ENCODE measurements around the gene HPSE2. TPM values are rescaled to one million over a fixed set of nuclear protein-coding genes. Genes with fewer than 3 reads are reported as not detected.

The HPSE2 gene
- polyA plus RNA-seq, 1 of the 3 experiments (the other 2 are of a cell fraction), result not detected

DNA sequence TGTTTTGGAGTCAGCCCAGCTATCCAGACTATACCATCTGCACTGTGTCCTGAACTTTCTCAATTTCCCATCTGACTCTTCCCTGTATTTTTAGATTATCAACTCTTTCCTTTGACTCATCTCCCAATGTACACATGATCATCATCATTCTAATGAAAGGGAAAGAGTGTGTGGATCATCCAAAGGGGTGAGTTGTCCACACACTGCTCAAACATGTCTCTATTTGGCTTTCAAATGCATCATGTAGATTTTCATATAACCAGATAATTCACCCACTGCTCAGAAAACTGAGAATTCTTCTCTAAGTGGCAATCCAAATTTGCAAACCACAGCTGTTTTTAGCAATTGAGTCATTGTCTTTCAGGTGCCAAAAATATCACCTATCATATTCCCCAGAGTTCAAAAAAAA is 598.7 kb downstream of the HPSE2 start:
- TF ChIP-seq IRF3 (IDR thresholded peaks at IDR 0.05; ENCODE audit: low read depth, low read length) (no peak), EZH2phosphoT487 (IDR thresholded peaks at IDR 0.05; ENCODE audit: borderline replicate concordance, low read depth) (no peak), EP300 (IDR thresholded peaks at IDR 0.05; ENCODE audit: borderline replicate concordance in 1 of 2, low read depth in 1 of 2, low read length in 1 of 2) (no peak), USF1 (IDR thresholded peaks at IDR 0.05; ENCODE audit: borderline replicate concordance, low read depth) (no peak), CHD2 (IDR thresholded peaks at IDR 0.05; ENCODE audit: low read length, partially characterized antibody) (no peak), ZBTB33 (IDR thresholded peaks at IDR 0.05; ENCODE audit: borderline replicate concordance, low read depth) (no peak), JUND (IDR thresholded peaks at IDR 0.05) (no peak), MEF2A (IDR thresholded peaks at IDR 0.05; ENCODE audit: borderline replicate concordance, low read depth) (no peak), YY1 (IDR thresholded peaks at IDR 0.05; ENCODE audit: low read depth) (no peak), NRF1 (IDR thresholded peaks at IDR 0.05; ENCODE audit: low read depth, low read length) (no peak)
- TF ChIP-seq, protein P1, sequence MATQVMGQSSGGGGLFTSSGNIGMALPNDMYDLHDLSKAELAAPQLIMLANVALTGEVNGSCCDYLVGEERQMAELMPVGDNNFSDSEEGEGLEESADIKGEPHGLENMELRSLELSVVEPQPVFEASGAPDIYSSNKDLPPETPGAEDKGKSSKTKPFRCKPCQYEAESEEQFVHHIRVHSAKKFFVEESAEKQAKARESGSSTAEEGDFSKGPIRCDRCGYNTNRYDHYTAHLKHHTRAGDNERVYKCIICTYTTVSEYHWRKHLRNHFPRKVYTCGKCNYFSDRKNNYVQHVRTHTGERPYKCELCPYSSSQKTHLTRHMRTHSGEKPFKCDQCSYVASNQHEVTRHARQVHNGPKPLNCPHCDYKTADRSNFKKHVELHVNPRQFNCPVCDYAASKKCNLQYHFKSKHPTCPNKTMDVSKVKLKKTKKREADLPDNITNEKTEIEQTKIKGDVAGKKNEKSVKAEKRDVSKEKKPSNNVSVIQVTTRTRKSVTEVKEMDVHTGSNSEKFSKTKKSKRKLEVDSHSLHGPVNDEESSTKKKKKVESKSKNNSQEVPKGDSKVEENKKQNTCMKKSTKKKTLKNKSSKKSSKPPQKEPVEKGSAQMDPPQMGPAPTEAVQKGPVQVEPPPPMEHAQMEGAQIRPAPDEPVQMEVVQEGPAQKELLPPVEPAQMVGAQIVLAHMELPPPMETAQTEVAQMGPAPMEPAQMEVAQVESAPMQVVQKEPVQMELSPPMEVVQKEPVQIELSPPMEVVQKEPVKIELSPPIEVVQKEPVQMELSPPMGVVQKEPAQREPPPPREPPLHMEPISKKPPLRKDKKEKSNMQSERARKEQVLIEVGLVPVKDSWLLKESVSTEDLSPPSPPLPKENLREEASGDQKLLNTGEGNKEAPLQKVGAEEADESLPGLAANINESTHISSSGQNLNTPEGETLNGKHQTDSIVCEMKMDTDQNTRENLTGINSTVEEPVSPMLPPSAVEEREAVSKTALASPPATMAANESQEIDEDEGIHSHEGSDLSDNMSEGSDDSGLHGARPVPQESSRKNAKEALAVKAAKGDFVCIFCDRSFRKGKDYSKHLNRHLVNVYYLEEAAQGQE (IDR thresholded peaks at IDR 0.05; ENCODE audit: low read depth, low read length), result no peak
- TF ChIP-seq, protein P2, sequence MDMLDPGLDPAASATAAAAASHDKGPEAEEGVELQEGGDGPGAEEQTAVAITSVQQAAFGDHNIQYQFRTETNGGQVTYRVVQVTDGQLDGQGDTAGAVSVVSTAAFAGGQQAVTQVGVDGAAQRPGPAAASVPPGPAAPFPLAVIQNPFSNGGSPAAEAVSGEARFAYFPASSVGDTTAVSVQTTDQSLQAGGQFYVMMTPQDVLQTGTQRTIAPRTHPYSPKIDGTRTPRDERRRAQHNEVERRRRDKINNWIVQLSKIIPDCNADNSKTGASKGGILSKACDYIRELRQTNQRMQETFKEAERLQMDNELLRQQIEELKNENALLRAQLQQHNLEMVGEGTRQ (IDR thresholded peaks at IDR 0.05; ENCODE audit: borderline replicate concordance, low read depth, low read length), result no peak
- no peak for DNase-seq

More for the DNA sequence above, 598.7 kb downstream of the HPSE2 start:
- no peaks in the 10 kb centered on the region for H3K9me3 ChIP-seq
- no peaks in the 10 kb centered on the region for H3K4me1 ChIP-seq (ENCODE audit: control insufficient read depth in 1 of 2, insufficient read depth in 2 of 2, low read depth in 1 of 2, low read length in 1 of 2)
- H3K4me3 ChIP-seq (ENCODE audit: low read depth in 2 of 2, low read length in 1 of 2), result no peak overlapping the region
- no peaks in the 10 kb centered on the region for H3F3A ChIP-seq (replicated peaks; ENCODE audit: insufficient read depth)
- H3K9ac ChIP-seq, result no peak overlapping the region
- H4K20me1 ChIP-seq (ENCODE audit: insufficient read depth), result no peaks in the 10 kb centered on the region
- H3K36me3 ChIP-seq (replicated peaks in 1 of 2; ENCODE audit: control insufficient read depth in 1 of 2, insufficient read depth in 2 of 2, low read length in 1 of 2), result no peaks in the 10 kb centered on the region
- CTCF ChIA-PET, result interaction anchor here (1.4 kb wide), 1 partner anchor 12 kb away, joined by 3 read pairs; no protein-coding TSS in a partner anchor
- H3K27ac ChIP-seq (ENCODE audit: low read depth in 2 of 2, low read length in 1 of 2), result no peak overlapping the region
- H3K27me3 ChIP-seq (ENCODE audit: insufficient read depth), result no peaks in the 10 kb centered on the region
- H3K4me2 ChIP-seq, result no peak overlapping the region
- H3K79me2 ChIP-seq (ENCODE audit: insufficient read depth), result no peaks in the 10 kb centered on the region
- POLR2A ChIA-PET, result no interaction called here
- no peaks in the 10 kb centered on the region for H3K9me2 ChIP-seq
- no peak overlapping the region for H2AFZ ChIP-seq (ENCODE audit: low read depth)

Measured in SK-N-SH (cell line).